Body of pancreas (tissue), 4 donors: ENCODE data around the gene MCHR2. TPM values are rescaled to one million over a fixed set of nuclear protein-coding genes. Genes with fewer than 3 reads are reported as not detected.

Experiments
- ATAC-seq: fragments of 150-250 bp; one replicate; pipeline ENCODE4 v1.9.1; 2016
- DNase-seq, 4 donors: peaks; one replicate each; pipeline ENCODE4 v3.0.0-alpha.2; 2019
- H3K27ac ChIP-seq, 4 donors: fragments of 200-600 bp; sonication (generic); 1 replicate in 3 of 4; 2 replicates in 1 of 4; pipeline versions ENCODE4 v1.5.1 to v1.6.1; 2016 to 2019; ENCODE audit warnings: mild to moderate bottlenecking in 1 of 4, mixed read lengths in 1 of 4, moderate library complexity in 1 of 4
- H3K27me3 ChIP-seq, 2 donors: fragments of 200-600 bp; sonication (generic); one replicate each; pipeline ENCODE4 v1.6.0; 2016; ENCODE audit warnings: mild to moderate bottlenecking in 1 of 2
- H3K36me3 ChIP-seq, 2 donors: fragments of 200-600 bp; sonication (generic); replicated peaks in 1 of 2; 2 replicates each; pipeline ENCODE4 v1.5.1; 2016; ENCODE audit warnings: low read depth in 2 of 2; ENCODE audit not compliant: insufficient read depth in 1 of 2
- H3K4me1 ChIP-seq: fragments of 200-600 bp; sonication (generic); one replicate; pipeline ENCODE4 v1.6.0; 2016
- H3K4me3 ChIP-seq, 2 donors: fragments of 200-600 bp; sonication (generic); 1 replicate in 1 of 2; 2 replicates in 1 of 2; pipeline ENCODE4 v1.5.1; 2016 to 2019
- H3K9me3 ChIP-seq, 3 donors: fragments of 200-600 bp; sonication (generic); 1 replicate in 2 of 3; 2 replicates in 1 of 3; pipeline ENCODE4 v1.5.1; 2016
- CTCF ChIP-seq, 7 experiments: fragments of 450-650 bp in 4 of 7; fragments of 200-600 bp in 3 of 7; sonication (generic) in 3 of 7; IDR thresholded peaks; one replicate each; pipeline ENCODE4 v1.5.1; 2016 to 2019; ENCODE audit warnings: antibody characterized with exemption in 7 of 7
- POLR2A ChIP-seq, 3 donors: fragments of 450-650 bp; IDR thresholded peaks; one replicate each; pipeline ENCODE4 v1.6.1; 2016; ENCODE audit warnings: antibody characterized with exemption in 3 of 3, mild to moderate bottlenecking in 2 of 3
- WGBS, 2 donors: methylation state at CpG; one replicate each; pipeline ENCODE4 v1.1.5; 2017; 5-methylcytosine and 5-hydroxymethylcytosine counted together
- intact Hi-C: fragments of 100-400 bp; cut with DNase I; formaldehyde crosslinking; loops from one replicate; pipeline ENCODE4 v1.15.1; 2023
- total RNA-seq, 2 donors: library from RNA; depleted of rRNA; stranded (reverse); fragments of >200 nt; gene quantifications; one replicate each; pipeline ENCODE4 v1.1.0, GENCODE V29; 2016

Gene MCHR2
- total RNA-seq, 2 donors from 2014 or later, result not detected

- H3K36me3 ChIP-seq, result no peaks in the 10 kb centered on the region
- ATAC-seq, result no peak
- no peak for TF ChIP-seq CTCF (IDR thresholded peaks at IDR 0.05)
- H3K4me1 ChIP-seq, result peaks cover 7% of the 10 kb centered on the region
- intact Hi-C loops, result no loop called here
- 83 to 97% methylated on average over 3 of the region's 3 CpGs for WGBS, 2 donors
- H3K9me3 ChIP-seq, result no peaks in the 10 kb centered on the region
- H3K27ac ChIP-seq, result no peak overlapping the region
- no peak overlapping the region for H3K4me3 ChIP-seq
- no peak for DNase-seq
- no peaks in the 10 kb centered on the region for H3K27me3 ChIP-seq
Observed at GRCh38 chr6:99991955-99992354, 2.1 kb downstream of the MCHR2 start.

GRCh38 chr6:99980741-99981140, 13.3 kb downstream of the MCHR2 start:
- TF ChIP-seq POLR2A (IDR thresholded peaks at IDR 0.05) (no peak), CTCF (IDR thresholded peaks at IDR 0.05) (no peak)
- no peak overlapping the region for H3K27ac ChIP-seq
- ATAC-seq, result no peak

GRCh38 chr6:99979953-99980352, 14.1 kb downstream of the MCHR2 start:
- WGBS, 2 donors, result 44 to 64% methylated on average over 1 of the region's 1 CpG
- Histone ChIP-seq H3K27ac (no peak overlapping the region), H3K36me3 (no peaks in the 10 kb centered on the region), H3K9me3 (no peaks in the 10 kb centered on the region), H3K4me1 (no peaks in the 10 kb centered on the region), H3K27me3 (no peaks in the 10 kb centered on the region), H3K4me3 (no peak overlapping the region)
- intact Hi-C loops, result no loop called here
- TF ChIP-seq POLR2A (IDR thresholded peaks at IDR 0.05) (no peak), CTCF (IDR thresholded peaks at IDR 0.05) (no peak)
- ATAC-seq, result no peak
- DNase-seq, result no peak

More at GRCh38 chr6:99980741-99981140, 13.3 kb downstream of the MCHR2 start:
- H3K27me3 ChIP-seq, result no peaks in the 10 kb centered on the region
- H3K36me3 ChIP-seq, result no peaks in the 10 kb centered on the region
- H3K4me3 ChIP-seq, result no peak overlapping the region
- H3K9me3 ChIP-seq, result no peaks in the 10 kb centered on the region
- H3K4me1 ChIP-seq, result no peaks in the 10 kb centered on the region
- DNase-seq, result no peak
- intact Hi-C loops, result no loop called here

- H3K36me3 ChIP-seq, result no peaks in the 10 kb centered on the region
- no peak overlapping the region for H3K4me3 ChIP-seq
- intact Hi-C loops, result no loop called here
- H3K27ac ChIP-seq, result no peak overlapping the region
- TF ChIP-seq POLR2A (IDR thresholded peaks at IDR 0.05), result no peak
- no peak for TF ChIP-seq CTCF (IDR thresholded peaks at IDR 0.05)
- ATAC-seq (no peak), DNase-seq (no peak)
- no peaks in the 10 kb centered on the region for H3K4me1 ChIP-seq
- no peaks in the 10 kb centered on the region for H3K9me3 ChIP-seq
- H3K27me3 ChIP-seq, result no peaks in the 10 kb centered on the region
Observed at GRCh38 chr6:99967052-99967451, 27.0 kb downstream of the MCHR2 start.

GRCh38 chr6:99960027-99960426, 34.0 kb downstream of the MCHR2 start:
- Histone ChIP-seq H3K4me3 (no peak overlapping the region), H3K36me3 (no peaks in the 10 kb centered on the region), H3K27me3 (no peaks in the 10 kb centered on the region), H3K4me1 (no peaks in the 10 kb centered on the region), H3K27ac (no peak overlapping the region), H3K9me3 (peaks cover 0 to 8% (median 0%) of the 10 kb centered on the region in 3 donors)
- WGBS, 2 donors, result 67 to 81% methylated on average over 1 of the region's 1 CpG
- DNase-seq (no peak), ATAC-seq (no peak)
- TF ChIP-seq CTCF (IDR thresholded peaks at IDR 0.05) (no peak), POLR2A (IDR thresholded peaks at IDR 0.05) (no peak)
- intact Hi-C loops, result no loop called here
